ENCODE results near the gene RASGEF1C. TPM values are rescaled to one million over a fixed set of nuclear protein-coding genes. Genes with fewer than 3 reads are reported as not detected.
A peak's percentile ranks its signal among the peaks of the same experiment; 100 is the strongest.

The RASGEF1C gene
- total RNA-seq, 4 donors from 2014 or later, result 0.58 to 4.0 (median 2.1) TPM

- Histone ChIP-seq H3K27me3 (no peaks in the 10 kb centered on the region), H3K27ac (no peak overlapping the region), H3K4me3 (replicated peaks in 1 of 3) (no peak overlapping the region), H3K36me3 (no peaks in the 10 kb centered on the region), H3K9me3 (no peaks in the 10 kb centered on the region), H3K4me1 (peaks cover 3 to 6% of the 10 kb centered on the region in 2 donors)
- WGBS, 2 donors, result 56 to 76% methylated on average over 8 to 9 of the region's 14 CpGs
- intact Hi-C loops (cut with DNase I), result loop anchor here (10.0 kb wide), 1 partner anchor 208 kb away; no protein-coding TSS in a partner anchor
- TF ChIP-seq POLR2A (IDR thresholded peaks at IDR 0.05), result no peak
- TF ChIP-seq CTCF (IDR thresholded peaks at IDR 0.05), result peak; percentile 9 to 69 (median 60)
- peak; percentile 71 to 77 for DNase-seq
Observed at GRCh38 chr5:180117000-180117725, 91.8 kb downstream of the RASGEF1C start.

- H3K4me1 ChIP-seq, result peaks cover 3 to 6% of the 10 kb centered on the region in 2 donors
- no peak for DNase-seq
- no peaks in the 10 kb centered on the region for H3K9me3 ChIP-seq
- 81 to 87% methylated on average over 24 to 27 of the region's 31 CpGs for WGBS, 2 donors
- H3K4me3 ChIP-seq (replicated peaks in 1 of 3), result no peak overlapping the region
- H3K36me3 ChIP-seq, result no peaks in the 10 kb centered on the region
- no peaks in the 10 kb centered on the region for H3K27me3 ChIP-seq
- no peak overlapping the region for H3K27ac ChIP-seq
- TF ChIP-seq POLR2A (IDR thresholded peaks at IDR 0.05) (no peak), CTCF (IDR thresholded peaks at IDR 0.05) (no peak)
- intact Hi-C loops (cut with DNase I), result loop anchor here (10.0 kb wide), 1 partner anchor 208 kb away; no protein-coding TSS in a partner anchor
Observed at GRCh38 chr5:180116077-180116999, 92.7 kb downstream of the RASGEF1C start.

GRCh38 chr5:180115326-180116076 is 93.5 kb downstream of the RASGEF1C start:
- H3K27ac ChIP-seq, result no peak overlapping the region
- TF ChIP-seq CTCF (IDR thresholded peaks at IDR 0.05) (no peak), POLR2A (IDR thresholded peaks at IDR 0.05) (no peak)
- DNase-seq, result no peak
- H3K4me1 ChIP-seq, result peaks cover 0 to 1% of the 10 kb centered on the region in 2 donors
- H3K4me3 ChIP-seq (replicated peaks in 1 of 3), result no peak overlapping the region
- WGBS, 2 donors, result 88 to 92% methylated on average over 14 of the region's 14 CpGs
- intact Hi-C loops (cut with DNase I), result loop anchor here (10.0 kb wide), 1 partner anchor 209 kb away; no protein-coding TSS in a partner anchor
- no peaks in the 10 kb centered on the region for H3K36me3 ChIP-seq
- H3K27me3 ChIP-seq, result no peaks in the 10 kb centered on the region
- H3K9me3 ChIP-seq, result no peaks in the 10 kb centered on the region

GRCh38 chr5:180114304-180115003 is 94.6 kb downstream of the RASGEF1C start:
- no peak for DNase-seq

More at GRCh38 chr5:180114304-180115003, 94.6 kb downstream of the RASGEF1C start:
- TF ChIP-seq CTCF (IDR thresholded peaks at IDR 0.05) (no peak), POLR2A (IDR thresholded peaks at IDR 0.05) (no peak)
- H3K27me3 ChIP-seq, result no peaks in the 10 kb centered on the region
- no peaks in the 10 kb centered on the region for H3K4me1 ChIP-seq
- intact Hi-C loops (cut with DNase I), result loop anchor here (10.0 kb wide), 1 partner anchor 210 kb away; no protein-coding TSS in a partner anchor
- 86 to 87% methylated on average over 18 to 23 of the region's 23 CpGs for WGBS, 2 donors
- no peak overlapping the region for H3K4me3 ChIP-seq (replicated peaks in 1 of 3)
- H3K36me3 ChIP-seq, result no peaks in the 10 kb centered on the region
- no peak overlapping the region for H3K27ac ChIP-seq
- H3K9me3 ChIP-seq, result no peaks in the 10 kb centered on the region
